Retinal pigment epithelial cell (primary cell): ENCODE results near the gene ZBTB47.
A peak's percentile ranks its signal among the peaks of the same experiment; 100 is the strongest.

Source experiments
- DNase-seq: peaks from one replicate; pipeline ENCODE4 v3.0.0-alpha.2; 2010; ENCODE audit warnings: low read depth
- H3K4me3 ChIP-seq: 2 replicates; pipeline ENCODE4 v1.5.1; 2011; ENCODE audit warnings: mild to moderate bottlenecking, low read length, control low read depth, moderate library complexity
- CTCF ChIP-seq: conservative IDR thresholded peaks from 2 replicates; pipeline ENCODE4 v1.5.1; 2011; ENCODE audit warnings: low read depth, low read length, control low read depth, inconsistent platforms

The ZBTB47 gene

GRCh38 chr3:42711491-42712343 is 58.2 kb downstream of the ZBTB47 start:
- TF ChIP-seq CTCF, result peak; percentile 11
- DNase-seq, result no peak
- H3K4me3 ChIP-seq, result no peak overlapping the region

- no peak overlapping the region for H3K4me3 ChIP-seq
- TF ChIP-seq CTCF, result no peak
- DNase-seq, result no peak
These were observed 58.8 kb downstream of the ZBTB47 start for GRCh38 chr3:42712344-42712648.

- TF ChIP-seq CTCF, result no peak
- DNase-seq, result no peak
- H3K4me3 ChIP-seq, result no peak overlapping the region
These were observed 59.3 kb downstream of the ZBTB47 start for GRCh38 chr3:42712688-42713372.

GRCh38 chr3:42713747-42714146 is 60.2 kb downstream of the ZBTB47 start:
- no peak overlapping the region for H3K4me3 ChIP-seq
- no peak for TF ChIP-seq CTCF
- DNase-seq, result no peak

- TF ChIP-seq CTCF, result no peak
- no peak overlapping the region for H3K4me3 ChIP-seq
- peak; percentile 14 for DNase-seq
These were observed 60.8 kb downstream of the ZBTB47 start for GRCh38 chr3:42714171-42714852.
